ACHN (cell line): ENCODE results near the gene SQOR.
A peak's percentile ranks its signal among the peaks of the same experiment; 100 is the strongest.

Source experiments
- DNase-seq: peaks from one replicate; pipeline ENCODE4 v3.0.0-alpha.2; 2015
- in situ Hi-C: cut with HindIII; loops from 2 replicates; pipeline ENCODE4 v1.10.0; 2017; ENCODE audit warnings: low sequenced_read_pairs, low pct_ligation_motif_present, low pct_unique_long_range_greater_than_20kb

Gene SQOR

DNA sequence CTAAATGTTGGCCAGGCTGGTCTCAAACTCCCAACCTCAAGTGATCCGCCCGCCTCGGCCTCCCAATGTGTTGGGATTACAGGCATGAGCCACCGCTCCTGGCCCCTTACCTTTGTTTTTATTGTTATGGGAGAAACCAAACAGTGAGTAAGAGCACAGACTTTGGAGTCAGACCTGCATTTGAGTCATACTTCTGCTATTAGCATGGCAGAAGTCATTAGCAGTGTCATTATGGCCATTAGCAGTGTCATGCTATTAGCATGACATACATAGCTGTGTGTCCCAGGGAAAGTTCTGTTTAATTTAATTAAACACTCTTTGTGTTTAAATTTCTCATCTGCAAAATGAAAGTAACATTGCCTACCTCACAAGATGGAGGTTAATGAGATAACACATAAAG, 54.8 kb downstream of the SQOR start:
- in situ Hi-C loops, result no loop called here

DNA sequence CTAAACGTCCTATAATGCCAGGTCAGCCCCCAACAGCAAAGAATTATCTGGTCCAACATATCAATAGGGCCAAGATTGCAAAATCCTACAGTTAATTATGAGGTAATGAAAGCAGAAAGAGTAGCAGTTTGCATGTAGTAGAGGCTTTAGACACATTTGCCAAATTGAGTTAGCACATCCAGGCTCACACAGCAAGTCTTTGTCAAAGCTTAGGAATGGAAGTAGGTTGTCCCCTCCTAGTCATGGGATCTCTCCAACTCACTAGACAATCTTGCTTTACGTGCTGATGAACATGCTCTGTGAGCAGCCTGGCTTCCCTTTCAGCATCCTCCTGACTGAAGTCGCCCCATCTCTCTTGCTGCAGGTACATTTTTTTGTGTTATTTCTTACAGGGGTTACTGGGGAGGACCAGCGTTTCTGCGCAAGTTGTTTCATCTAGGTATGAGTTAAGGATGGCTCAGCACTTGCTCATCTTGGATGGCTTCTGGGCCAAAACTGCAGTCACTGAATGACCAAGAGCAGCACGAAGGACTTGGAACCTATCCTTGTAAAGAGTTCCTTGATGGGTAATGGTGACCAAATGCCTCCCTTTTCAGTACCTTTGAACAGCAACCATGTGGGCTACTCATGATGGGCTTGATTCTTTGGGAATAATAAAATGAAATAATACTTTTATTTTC, 55.9 kb downstream of the SQOR start:
- in situ Hi-C loops, result no loop called here
- no peak for DNase-seq

More for the DNA sequence above, 54.8 kb downstream of the SQOR start:
- no peak for DNase-seq

DNA sequence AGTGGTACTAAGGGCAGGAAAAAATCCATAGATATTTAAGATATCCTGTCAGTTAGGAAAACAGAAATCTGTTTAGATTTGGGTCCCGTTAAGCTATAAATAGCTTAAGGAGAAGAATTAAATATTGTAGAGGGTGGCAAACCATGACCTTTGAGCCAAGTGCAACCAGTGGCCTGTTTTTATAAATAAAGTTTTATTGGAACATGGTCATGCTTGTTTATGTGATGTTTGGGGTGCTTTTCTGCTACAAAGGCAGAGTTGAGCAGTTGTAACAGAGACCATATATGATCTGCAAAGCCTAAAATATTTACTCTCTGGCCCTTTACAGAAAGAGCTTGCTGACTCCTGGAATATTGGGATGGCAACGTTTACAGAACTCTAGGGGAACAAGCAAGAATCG, 66.3 kb downstream of the SQOR start:
- in situ Hi-C loops, result no loop called here

DNA sequence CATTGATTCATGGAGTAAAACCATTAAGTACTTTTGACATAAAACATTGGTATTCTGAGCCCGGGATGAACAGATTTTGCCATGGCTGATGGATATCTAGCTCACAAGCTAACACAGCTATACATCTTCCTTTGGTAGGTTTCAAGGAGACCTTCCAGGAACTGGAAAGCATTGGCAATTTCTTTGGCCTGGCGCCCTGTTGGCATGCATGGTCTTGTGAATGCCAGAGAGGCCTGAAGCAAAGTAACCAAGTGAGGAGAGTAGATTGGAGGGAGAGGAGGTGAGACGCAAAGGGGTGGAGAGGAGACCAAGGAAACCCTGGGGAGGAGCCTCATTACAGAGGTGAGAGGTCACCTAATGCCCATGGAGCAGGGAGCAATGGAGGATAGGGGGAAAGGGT, 67.2 kb downstream of the SQOR start:
- DNase-seq, result no peak
- in situ Hi-C loops, result no loop called here

More for the DNA sequence above, 66.3 kb downstream of the SQOR start:
- no peak for DNase-seq

DNA sequence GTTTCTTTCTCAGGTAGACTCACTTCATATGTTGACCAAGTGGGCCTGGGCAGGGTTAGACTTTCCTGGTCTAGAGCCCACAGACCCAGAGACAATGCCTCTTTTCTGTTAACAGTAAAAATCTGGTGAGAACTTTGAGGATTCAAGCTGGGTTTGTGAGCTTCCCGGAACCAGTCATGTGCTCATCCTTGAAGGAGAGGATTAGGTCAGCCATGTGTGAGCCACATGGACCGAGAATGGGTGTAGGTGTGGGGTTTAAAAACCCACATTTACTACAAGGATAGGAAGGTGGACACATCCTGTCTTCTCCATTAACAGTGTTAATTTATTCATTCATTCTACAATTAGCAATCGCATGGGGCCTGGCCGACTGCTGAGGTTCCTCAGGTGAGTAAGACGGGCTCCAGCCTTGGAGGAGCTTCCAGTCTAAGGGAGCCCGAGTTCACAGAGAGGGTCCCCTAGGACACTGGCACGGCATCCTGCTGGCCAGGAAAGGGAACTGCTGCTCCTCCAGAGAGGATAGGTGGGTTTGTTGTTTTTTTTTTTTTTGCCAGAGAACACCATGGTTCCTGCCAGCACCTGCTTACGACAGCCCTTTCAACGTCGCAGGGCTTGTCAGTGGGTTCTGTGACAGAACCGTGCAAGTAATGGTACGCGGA, 69.0 kb downstream of the SQOR start:
- DNase-seq, result peak; percentile 3
- in situ Hi-C loops, result no loop called here

DNA sequence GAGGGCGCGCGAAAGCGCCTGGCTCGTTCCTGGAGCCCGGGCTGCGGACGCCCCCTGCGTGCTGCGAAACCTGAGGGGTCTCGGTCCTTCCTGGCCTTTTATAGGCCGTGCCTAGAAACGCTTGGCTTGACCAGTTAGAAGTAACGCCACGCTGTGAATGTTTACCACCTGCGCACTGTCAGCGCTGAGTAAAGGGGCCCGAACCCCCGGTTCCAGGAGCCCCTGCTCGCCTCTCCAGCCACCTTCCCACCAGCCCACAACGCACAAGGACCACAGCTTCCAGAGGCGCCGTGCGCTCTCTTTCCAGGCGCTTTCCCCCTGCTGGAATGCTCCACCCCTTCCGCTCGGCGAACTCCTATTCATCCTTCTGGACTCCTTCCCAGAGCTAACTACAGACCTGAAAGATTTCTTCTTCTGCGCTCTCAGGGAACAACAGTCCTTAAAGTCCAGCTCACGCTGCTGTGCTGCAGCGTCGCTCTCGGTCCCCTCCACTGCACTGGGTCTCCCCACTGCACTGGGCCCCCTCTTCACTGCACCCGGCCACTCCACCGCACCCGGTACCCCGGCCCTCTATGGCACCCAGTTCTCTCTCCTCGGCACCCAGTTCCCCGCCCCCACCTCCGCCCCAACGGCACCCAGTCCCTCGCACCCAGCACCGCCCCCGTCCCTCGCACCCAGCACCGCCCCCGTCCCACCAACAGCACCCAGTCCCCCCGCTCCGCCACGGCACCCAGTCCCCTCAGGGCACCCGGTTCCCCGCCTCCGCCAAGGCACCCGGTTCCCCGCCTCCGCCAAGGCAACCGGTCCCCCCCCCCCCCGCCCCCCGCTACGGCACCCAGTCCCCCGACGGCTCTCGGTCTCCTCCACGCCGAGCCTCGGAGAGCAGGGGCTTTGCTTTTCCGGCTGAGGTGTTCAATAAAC, 69.8 kb downstream of the SQOR start:
- DNase-seq, result peak; percentile 22
- in situ Hi-C loops, result no loop called here

DNA sequence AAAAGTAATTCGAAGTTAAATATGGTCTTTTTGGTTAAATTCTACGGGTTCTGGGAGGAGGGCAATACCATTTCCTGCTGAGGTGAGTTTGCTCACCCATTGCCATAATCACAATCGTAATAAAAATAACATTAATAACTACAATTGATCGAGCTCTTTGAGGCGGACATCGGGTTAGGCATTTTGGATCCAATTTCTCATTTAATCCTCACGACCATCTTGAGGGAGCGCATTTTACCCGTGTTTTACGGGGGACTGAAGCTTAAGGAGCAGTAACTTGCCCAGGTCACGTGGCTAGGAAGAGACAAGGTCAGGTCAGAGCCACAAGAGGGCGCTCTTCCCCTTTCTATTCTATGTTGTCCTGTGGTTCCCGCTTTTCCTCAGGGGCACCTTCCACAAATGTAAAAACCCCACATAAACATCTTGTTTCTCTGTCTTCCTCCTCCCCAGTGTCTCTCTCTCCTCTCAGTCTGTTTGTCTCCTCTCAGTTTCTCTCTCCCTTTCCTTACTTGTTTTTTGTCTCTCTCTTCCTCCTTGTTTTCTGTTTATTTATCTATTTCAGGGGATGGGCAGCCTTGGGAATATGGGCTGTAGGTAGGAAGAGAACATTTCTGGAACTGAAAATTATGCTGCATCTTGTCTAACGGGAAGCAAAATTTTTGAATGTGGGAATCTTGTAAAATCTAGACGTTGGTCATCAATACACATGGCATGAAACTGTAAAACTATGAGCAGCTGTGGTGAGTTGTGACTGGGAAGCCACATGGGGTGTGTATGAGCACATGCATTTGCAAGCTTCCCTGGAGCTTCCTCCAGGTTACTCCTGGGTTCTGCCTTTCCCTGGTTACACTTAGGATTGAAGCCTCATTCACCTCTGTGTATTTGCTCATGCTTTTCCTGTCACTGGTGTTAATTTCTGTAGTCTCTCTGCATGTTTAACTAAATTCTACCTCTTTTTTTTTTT, 71.0 kb downstream of the SQOR start:
- DNase-seq, result peak; percentile 76
- in situ Hi-C loops, result no loop called here

DNA sequence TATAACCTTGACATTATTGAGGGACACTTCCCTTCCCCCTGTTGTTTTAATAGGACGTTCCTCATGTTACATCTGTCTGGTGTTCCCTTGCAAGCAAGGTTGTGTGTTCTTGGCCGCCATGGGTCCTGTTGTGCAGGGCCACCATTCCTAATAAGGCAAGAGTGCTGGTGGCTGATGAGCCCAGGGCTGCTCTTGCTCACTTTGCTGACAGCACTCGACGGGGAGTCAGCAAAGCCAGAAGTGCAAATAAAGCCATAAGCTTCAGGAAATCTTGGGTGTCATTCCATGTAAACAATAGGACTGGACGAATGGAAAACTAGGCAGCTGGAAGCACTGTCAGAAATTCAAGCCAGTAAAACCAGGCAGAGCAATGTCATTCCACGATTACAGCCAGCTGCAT, 75.8 kb downstream of the SQOR start:
- DNase-seq, result no peak
- in situ Hi-C loops, result no loop called here

DNA sequence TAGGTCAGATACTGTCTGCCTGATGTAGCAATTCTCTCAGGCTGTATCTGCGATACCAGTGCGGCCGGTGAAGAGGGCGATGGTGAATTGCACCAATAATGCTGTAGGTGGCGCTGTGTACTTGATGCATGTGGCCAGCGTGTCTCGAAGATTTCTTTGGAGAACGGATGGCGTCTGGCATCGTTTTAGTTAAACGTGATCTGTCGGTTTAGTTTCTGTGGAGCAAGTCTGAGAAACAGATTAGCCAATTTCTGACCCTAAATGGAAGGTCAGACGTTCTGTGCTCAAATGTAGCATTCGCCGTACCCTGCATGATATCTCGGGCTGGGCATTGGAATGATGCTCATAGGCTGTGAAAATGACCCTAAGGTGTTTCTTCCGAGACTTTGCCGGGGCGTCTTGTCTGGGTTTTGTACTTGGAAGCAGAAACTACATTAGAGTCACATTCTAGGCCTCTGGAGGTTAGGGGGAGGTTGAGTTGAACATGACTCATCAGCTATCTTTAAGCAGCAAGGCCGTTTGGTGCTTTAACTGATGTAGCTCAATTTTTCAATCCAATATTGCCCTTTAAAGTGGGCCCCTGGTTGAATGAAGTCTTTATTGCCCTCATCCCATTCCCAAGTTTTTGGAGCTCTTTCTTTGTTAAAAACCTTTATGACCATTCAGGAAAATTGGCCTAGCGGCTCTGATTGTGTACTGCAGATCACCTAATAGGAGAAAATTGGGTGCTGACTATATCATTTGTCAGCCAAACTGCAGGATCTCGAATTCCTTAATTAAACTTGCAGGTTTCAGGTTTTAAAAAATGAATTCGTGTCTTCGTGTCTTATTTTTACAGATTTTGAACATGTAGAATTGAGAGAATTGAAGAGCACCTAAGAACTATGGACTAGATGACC, 80.0 kb downstream of the SQOR start:
- DNase-seq, result peak; percentile 53
- in situ Hi-C loops, result no loop called here

DNA sequence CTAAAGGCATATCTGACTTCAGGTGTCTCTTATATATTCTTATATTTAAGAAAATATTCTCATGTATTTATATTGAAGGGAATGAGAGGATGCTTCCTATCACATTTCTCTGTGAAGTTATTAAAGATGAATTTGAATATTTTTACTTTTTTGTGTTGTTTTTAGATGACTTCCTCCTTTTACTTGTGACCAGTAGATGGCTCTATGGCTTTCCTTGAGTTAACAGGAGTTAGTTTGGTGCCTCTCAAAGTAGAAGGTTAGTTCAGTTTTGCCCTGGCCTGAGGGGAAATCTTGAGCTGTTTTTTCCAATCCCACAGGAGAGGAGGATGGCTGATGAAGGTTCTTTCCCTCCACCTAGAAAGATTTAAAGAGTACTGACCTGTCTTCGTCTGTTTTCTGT, 80.7 kb downstream of the SQOR start:
- DNase-seq, result peak; percentile 7
- in situ Hi-C loops, result no loop called here

DNA sequence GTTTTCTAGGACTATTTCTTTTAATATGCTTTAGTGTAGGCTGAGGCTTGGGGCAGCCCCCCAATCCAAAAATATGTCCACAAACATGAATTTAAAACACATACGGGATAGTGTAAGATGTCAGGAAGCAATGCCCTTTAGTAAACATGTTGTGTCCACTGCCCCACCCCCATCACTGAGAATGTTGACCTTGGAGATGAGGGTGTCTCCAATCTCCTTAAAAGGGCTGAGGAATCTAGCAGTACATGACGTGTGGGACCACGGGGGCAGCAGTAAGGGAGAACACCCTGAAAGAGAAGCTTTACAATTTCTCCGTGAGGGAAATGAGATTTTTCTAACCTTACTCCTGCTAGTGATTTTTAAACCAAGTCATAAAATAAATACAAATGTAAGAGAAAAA, 84.7 kb downstream of the SQOR start:
- no peak for DNase-seq
- in situ Hi-C loops, result no loop called here

DNA sequence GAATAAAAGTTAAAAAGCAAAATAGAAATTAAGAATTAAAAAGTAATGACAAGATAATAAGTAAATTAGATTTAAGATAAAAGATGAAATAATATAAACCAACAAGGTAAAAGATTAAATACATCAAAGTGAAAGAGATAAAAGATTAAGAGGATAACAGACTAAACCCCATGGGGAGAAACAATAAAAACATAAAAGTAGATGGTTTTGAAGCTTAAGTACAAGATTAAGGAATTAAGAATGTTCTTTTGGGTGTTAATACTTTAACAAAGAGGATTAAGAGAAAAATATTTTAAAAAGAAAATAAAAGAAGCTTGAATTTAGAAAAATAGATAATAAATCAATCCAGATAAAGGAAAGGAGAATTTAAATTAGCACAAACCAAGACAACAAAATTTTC, 85.4 kb downstream of the SQOR start:
- DNase-seq, result no peak
- in situ Hi-C loops, result no loop called here

DNA sequence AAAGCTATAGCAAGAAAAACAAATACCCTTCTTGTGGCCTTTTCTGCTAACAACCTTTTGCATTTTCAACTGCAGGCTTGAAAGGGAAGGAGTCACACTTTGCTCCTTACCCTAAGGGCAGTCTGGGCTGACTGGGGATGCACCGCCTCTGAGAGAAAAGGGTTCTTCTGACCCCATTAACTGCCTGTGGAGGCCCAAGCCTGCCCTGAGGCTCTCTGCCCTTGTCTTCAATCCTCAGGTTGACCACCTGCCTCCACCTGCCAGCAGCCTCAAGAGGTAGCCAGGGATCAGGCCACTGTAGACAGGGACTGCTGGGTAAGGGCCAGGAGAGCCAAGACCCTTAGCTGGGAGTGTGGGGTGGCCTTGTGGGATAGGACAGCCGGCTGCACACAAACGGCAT, 93.8 kb downstream of the SQOR start:
- in situ Hi-C loops, result no loop called here
- no peak for DNase-seq

DNA sequence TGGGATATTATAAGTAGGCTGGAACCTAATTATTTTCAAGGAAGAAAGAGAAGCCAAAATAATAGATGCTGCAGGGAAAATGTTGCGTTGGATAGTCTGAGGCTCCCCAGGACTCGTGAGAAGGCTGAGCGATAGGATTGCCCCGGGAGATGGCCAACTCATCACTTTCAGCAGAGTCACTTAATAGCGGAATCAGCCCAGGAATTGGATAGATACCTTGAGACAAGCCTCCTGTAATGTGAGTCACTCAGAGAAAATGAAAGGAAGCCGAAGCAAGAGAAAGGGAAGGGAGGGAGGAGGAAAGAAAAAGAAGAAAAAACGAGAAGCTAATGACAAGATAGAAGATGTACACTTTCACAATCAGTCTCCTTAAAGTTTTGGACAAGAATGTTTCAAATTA, 94.3 kb downstream of the SQOR start:
- peak; percentile 23 for DNase-seq
- in situ Hi-C loops, result no loop called here

DNA sequence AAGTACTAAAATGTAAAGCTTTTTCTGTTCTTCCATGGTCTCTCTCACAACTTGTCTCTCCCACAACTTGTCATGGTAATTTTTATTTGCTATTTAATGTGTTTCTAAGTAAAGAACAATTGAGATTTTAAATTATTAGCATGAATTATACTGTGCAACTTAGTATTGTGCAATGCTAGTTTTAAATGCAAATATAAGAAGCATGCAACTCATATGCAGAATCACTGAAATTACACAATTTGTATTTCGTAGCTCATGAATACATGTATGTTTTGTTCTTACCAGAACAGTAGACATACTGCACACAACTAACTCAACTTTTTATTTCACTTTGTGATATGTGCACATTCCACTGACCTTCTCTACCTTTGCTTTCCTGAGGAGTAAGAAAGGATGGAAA, 96.5 kb downstream of the SQOR start:
- DNase-seq, result no peak
- in situ Hi-C loops, result no loop called here

DNA sequence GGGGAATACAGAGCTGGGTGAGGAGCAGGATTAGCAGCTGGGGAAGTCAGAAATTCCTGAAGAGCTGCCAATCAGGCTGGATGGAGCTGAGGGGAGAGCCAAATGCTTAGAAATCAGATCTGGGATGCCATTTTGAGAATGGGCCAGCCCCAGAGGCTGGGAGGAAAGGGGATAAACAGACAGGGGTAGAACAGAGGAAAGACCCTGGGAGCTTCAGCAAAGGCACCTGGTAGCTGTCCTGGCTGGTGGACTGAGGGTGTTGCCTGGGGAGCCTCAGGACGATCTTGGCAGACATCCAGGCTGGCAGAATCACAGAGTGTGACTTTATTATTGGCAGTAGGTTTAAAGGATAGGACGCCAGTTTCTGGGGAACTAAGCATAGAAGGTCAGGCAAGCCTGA, 97.8 kb downstream of the SQOR start:
- no peak for DNase-seq
- in situ Hi-C loops, result no loop called here

DNA sequence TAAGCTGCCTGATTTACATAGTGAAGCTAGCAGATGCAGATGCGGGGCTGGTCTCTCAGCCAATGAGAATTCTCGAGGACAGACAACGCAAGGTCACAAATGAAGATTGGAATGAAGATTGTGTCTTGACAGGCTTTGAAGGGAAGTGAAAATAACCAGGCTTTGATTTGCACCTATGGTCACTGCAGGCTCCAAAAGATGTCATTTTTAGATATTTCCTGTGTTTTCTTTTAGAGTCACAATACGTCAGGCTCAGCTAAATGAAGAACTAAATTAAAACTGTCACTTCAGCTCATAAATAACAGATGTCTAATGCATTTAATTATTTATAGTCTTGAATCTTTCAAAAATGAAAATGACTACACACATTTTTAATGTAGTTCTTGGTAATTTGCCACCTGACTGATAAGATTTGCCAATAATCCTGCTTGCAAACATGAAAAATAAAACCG, 99.5 kb downstream of the SQOR start:
- no peak for DNase-seq
- in situ Hi-C loops, result no loop called here
